SK-N-SH treated with all-trans-retinoic acid at 6 μM for 48 hours (cell line): ENCODE data around the gene ATP6V1G1.

Experiments
- ARNTL ChIP-seq: fragments of 450-650 bp; formaldehyde crosslinking; IDR thresholded peaks from 2 replicates; pipeline ENCODE4 v1.5.0; 2020; ENCODE audit warnings: low read depth, mild to moderate bottlenecking, moderate library complexity, borderline replicate concordance
- CREB5 ChIP-seq: fragments of 250-450 bp; sonication (Bioruptor Pico); IDR thresholded peaks from 2 replicates; pipeline ENCODE4 v1.5.1; 2020; ENCODE audit warnings: low read depth, mild to moderate bottlenecking, moderate library complexity
- PATZ1 ChIP-seq: fragments of 250-450 bp; sonication (Bioruptor Pico); IDR thresholded peaks from 2 replicates; pipeline ENCODE4 v1.8.0; 2020; ENCODE audit warnings: mild to moderate bottlenecking, moderate library complexity, borderline replicate concordance
- ZNF8 ChIP-seq: fragments of 450-650 bp; formaldehyde crosslinking; IDR thresholded peaks from 2 replicates; pipeline ENCODE4 v1.5.0; 2020; ENCODE audit warnings: mild to moderate bottlenecking, moderate library complexity

GRCh38 chr9:114613087-114613486 is 25.5 kb downstream of the ATP6V1G1 start:
- TF ChIP-seq PATZ1 (CRISPR knock-in tag) (no peak), ZNF8 (CRISPR knock-in tag) (no peak), ARNTL (CRISPR knock-in tag) (no peak), CREB5 (CRISPR knock-in tag) (no peak)
